IPS-18c (cell line): Measurements from ENCODE around the gene RIC3.

Source experiments
- H3K4me3 ChIP-seq: 2 replicates; pipeline ENCODE4 v1.7.0; 2013; ENCODE audit warnings: low read depth, mild to moderate bottlenecking, low read length, moderate library complexity; ENCODE audit not compliant: insufficient read depth
- H3K9me3 ChIP-seq: one replicate; pipeline ENCODE4 v1.6.1; 2013; ENCODE audit warnings: mild to moderate bottlenecking, low read length, moderate library complexity; ENCODE audit not compliant: control insufficient read depth, insufficient read depth

RIC3 gene

GRCh38 chr11:8111636-8112035 is 57.2 kb downstream of the RIC3 start:
- H3K9me3 ChIP-seq, result no peaks in the 10 kb centered on the region
- no peak overlapping the region for H3K4me3 ChIP-seq

DNA sequence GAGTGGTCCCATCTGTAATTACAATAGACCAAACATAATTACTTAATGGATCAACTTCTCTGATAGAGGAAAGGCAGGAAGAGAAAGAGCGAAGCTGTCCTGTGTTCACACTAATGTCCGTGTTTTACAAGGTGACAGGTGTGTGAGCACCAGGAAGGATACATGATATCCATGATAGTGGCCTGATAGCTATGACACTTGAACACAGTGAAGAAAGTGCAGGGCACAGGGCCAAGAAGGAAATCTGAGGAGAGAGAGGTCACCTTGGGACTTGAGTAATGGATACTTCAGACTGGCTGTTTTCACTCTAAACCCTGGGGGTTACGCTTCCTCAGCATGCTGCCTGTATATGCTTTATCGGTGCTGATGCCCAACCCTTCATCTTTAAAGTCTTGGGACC is 58.4 kb downstream of the RIC3 start:
- no peaks in the 10 kb centered on the region for H3K9me3 ChIP-seq
- H3K4me3 ChIP-seq, result no peak overlapping the region

DNA sequence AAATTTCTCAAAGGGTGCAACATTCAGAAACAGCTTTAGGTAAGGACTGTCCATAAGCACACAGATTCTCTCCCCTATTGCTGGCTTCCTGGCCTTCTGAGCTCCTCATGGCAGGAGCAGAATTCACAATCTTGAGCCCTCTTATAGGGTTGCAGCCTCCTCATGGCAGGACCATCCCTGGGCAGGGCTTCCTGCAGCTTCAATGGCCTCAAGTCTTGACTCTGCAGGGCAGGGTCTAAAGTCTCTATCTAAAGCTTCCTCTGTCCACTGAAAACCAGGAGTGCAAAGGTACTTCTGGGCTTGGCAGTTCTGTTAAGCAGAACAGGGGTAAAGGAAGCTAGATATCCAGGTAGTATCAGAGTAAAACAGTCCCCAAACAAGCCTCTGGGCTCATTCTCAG is 59.1 kb downstream of the RIC3 start:
- H3K4me3 ChIP-seq, result no peak overlapping the region
- H3K9me3 ChIP-seq, result no peaks in the 10 kb centered on the region

- Histone ChIP-seq H3K4me3 (no peak overlapping the region), H3K9me3 (no peaks in the 10 kb centered on the region)
These were observed 60.4 kb downstream of the RIC3 start for GRCh38 chr11:8108421-8108820.

- H3K9me3 ChIP-seq, result no peaks in the 10 kb centered on the region
- H3K4me3 ChIP-seq, result no peak overlapping the region
These were observed 61.2 kb downstream of the RIC3 start for GRCh38 chr11:8107642-8108041.

DNA sequence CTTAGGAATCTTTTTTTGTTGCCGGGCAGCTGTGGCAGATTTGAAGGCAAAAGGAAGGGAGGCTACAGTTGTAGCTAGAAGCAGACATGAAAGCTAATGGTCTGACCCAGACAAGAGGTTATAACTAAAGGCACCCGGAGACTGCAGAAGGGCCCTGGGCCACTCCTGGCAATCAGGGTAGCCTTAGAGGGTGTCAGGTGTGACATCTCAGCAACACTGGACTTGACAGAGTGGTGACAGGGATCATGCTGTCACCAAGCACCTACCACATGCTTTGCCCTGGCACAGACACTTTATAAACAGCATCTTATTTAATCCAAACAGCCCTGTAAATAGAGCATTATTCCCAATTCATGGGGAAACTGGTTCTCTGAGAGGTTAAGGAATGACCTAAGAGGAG is 62.1 kb downstream of the RIC3 start:
- no peaks in the 10 kb centered on the region for H3K9me3 ChIP-seq
- H3K4me3 ChIP-seq, result no peak overlapping the region

DNA sequence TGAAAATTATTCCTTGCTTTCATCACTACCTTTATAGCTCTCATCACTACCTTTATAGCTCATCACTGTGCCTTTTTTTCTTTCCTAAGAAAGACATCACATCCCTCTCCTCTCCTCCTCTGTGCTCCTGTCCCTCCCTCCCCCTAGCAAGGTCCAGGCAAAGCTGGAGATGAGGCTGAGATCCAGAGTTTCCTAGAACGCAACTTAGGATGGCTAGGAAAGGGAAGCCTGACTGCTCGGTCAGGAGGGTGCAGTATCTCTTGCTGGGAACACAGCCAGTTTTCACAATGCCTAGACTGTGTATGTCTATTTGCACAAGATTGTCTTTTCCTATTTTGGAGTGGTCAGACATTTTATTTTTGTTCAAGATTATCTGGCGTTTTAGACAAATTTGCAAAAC is 63.2 kb downstream of the RIC3 start:
- Histone ChIP-seq H3K9me3 (no peaks in the 10 kb centered on the region), H3K4me3 (no peak overlapping the region)

GRCh38 chr11:8105133-8105532 is 63.7 kb downstream of the RIC3 start:
- Histone ChIP-seq H3K9me3 (no peaks in the 10 kb centered on the region), H3K4me3 (no peak overlapping the region)

DNA sequence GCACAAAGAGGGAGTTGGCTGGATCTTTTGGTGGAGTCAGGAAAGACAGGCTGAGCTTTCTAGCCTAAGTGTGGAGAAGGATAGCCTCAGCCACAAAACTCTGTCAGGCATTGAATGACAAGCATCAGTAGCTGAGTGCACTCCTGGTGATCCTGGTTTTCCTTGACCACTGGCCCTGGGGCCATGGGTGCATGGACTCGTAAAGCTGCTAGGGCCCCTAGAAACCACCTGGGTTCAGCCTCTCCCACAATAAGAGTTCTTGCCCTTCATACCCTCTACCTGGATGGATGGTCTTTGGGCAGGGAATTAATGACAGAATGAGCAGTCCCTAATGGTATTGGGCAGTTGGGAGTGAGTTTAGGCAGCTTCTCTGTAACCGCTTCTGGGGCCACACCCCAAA is 64.9 kb downstream of the RIC3 start:
- no peak overlapping the region for H3K4me3 ChIP-seq
- H3K9me3 ChIP-seq, result no peaks in the 10 kb centered on the region

DNA sequence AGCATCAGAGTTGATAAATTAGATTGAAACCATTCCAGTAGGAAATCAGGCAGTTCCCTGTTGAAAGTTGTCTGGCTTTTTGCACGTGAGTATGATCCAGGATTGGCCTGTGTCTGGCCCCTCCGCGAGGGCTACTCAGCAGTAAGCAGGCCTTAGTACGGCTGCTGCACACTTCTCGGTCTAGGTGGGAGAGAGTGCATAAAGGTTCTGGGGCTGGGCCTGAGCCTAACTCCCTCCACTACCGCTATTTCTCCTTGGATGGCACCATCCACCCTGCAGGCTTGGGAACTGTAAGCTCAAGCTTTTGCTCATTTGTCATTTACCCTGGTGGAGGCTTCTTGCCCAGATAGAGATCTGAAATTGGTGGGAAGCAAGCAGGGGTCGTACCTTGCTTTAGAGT is 65.9 kb downstream of the RIC3 start:
- Histone ChIP-seq H3K4me3 (no peak overlapping the region), H3K9me3 (no peaks in the 10 kb centered on the region)

- Histone ChIP-seq H3K9me3 (no peaks in the 10 kb centered on the region), H3K4me3 (no peak overlapping the region)
These were observed 66.4 kb downstream of the RIC3 start for GRCh38 chr11:8102296-8102915.

DNA sequence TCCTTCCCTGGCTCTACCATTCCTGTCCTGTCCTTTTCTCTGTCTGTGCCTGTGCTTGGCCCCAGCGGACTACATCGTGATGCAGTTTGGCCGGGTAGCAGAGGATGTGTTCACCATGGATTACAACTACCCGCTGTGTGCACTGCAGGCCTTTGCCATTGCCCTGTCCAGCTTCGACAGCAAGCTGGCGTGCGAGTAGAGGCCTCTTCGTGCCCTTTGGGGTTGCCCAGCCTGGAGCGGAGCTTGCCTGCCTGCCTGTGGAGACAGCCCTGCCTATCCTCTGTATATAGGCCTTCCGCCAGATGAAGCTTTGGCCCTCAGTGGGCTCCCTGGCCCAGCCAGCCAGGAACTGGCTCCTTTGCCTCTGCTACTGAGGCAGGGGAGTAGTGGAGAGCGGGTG is 67.4 kb downstream of the RIC3 start:
- Histone ChIP-seq H3K9me3 (no peaks in the 10 kb centered on the region), H3K4me3 (no peak overlapping the region)

GRCh38 chr11:8100605-8101004 is 68.2 kb downstream of the RIC3 start:
- H3K9me3 ChIP-seq, result no peaks in the 10 kb centered on the region
- H3K4me3 ChIP-seq, result no peak overlapping the region

DNA sequence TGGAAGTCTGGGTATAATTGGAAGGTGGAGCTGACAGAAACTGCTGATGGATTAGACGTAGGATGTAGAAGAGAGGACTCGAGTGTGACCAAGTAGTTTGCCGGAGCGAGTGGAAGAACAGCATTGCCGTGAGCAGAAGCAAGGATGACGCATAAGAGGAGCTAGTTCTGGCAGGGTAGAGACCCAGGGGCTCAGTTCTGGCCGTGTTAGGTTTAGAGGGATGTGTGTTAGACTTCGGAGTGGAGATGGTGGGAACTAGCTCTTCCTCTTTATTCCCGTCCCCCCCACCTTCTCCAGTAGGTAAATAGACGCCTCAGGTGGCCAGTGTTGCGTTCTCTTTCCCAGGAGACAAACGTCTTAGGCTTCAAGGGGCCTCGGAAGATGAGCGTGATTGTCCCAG is 68.7 kb downstream of the RIC3 start:
- H3K9me3 ChIP-seq, result no peaks in the 10 kb centered on the region

DNA sequence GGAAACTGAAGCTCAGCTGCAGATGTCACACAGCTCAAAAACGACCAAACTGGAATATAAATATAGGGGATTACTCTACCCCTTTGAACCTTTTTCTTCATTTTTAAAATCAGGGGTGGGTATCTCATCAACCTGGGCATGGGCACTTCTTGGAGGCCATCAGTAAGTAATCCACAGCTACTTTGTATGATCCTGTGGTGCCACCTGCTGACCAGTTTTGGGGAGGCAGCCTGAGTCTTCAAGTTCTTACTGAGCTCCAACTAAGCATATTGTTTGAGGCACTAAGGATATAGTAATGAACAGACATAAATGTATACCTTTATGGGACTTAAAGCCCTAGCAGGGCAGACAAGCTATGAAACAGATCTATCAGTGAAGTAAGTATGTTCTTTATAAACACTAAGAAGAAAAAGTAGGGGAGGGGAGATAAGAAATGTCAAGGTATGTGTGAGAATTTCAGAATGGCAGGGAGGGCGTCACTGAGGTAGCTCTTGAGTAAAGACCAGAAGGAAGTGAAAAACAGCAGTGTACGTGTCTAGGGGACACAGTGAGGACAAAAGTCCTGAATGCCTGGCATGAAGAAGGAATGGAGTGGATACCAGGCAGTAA is 69.4 kb downstream of the RIC3 start:
- Histone ChIP-seq H3K9me3 (no peaks in the 10 kb centered on the region), H3K4me3 (no peak overlapping the region)

More for the DNA sequence above, 68.7 kb downstream of the RIC3 start:
- no peak overlapping the region for H3K4me3 ChIP-seq

- Histone ChIP-seq H3K4me3 (no peak overlapping the region), H3K9me3 (no peaks in the 10 kb centered on the region)
These were observed 69.9 kb downstream of the RIC3 start for GRCh38 chr11:8098879-8099278.

GRCh38 chr11:8098361-8098760 is 70.5 kb downstream of the RIC3 start:
- no peak overlapping the region for H3K4me3 ChIP-seq
- H3K9me3 ChIP-seq, result no peaks in the 10 kb centered on the region

- no peak overlapping the region for H3K4me3 ChIP-seq
- no peaks in the 10 kb centered on the region for H3K9me3 ChIP-seq
These were observed 70.9 kb downstream of the RIC3 start for GRCh38 chr11:8097926-8098325.

DNA sequence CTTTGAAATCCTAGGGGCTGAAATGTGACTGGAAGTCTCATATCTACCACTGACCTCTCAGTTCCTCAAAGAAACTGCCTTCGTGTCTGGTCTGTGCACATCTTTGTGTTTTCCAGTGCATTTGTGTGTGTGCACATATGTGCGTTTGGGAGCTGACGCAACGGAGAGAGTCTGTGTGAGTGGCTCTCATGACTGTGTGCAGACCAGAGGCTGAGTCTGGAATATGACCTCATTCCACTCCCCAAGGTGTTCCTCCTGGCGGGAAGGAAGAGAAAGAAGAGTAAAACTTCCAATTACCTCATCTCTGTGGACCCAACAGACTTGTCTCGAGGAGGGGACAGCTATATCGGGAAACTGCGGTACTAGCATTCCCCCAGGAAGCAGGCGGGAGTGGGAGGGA is 71.4 kb downstream of the RIC3 start:
- Histone ChIP-seq H3K4me3 (no peak overlapping the region), H3K9me3 (no peaks in the 10 kb centered on the region)
